Measurements from ENCODE around the gene SH3GLB1. TPM values are rescaled to one million over a fixed set of nuclear protein-coding genes. Genes with fewer than 3 reads are reported as not detected.

Gene SH3GLB1
- total RNA-seq, 2 experiments from 2014 or later: 17.7 to 37.5 TPM

- intact Hi-C loops (cut with micrococcal nuclease; ENCODE audit: unreplicated experiment): loop anchor here (2.0 to 10.0 kb wide), 2 partner anchors 139 to 279 kb away; partner anchors contain the start of genes HS2ST1 and SELENOF
- H3K27ac ChIP-seq (ENCODE audit: low read depth, low read length, poor library complexity, severe bottlenecking): peak overlapping the region; percentile 89
- TF ChIP-seq EZH2phosphoT487 (IDR thresholded peaks at IDR 0.05; ENCODE audit: borderline replicate concordance, low read depth, low read length): no peak
- no peak for TF ChIP-seq CTCF (conservative IDR thresholded peaks at IDR 0.05; ENCODE audit: low read length)
Measured at GRCh38 chr1:86775395-86775794, 71.0 kb downstream of the SH3GLB1 start.

GRCh38 chr1:86776108-86776507 is 71.7 kb downstream of the SH3GLB1 start:
- intact Hi-C loops (cut with micrococcal nuclease; ENCODE audit: unreplicated experiment): loop anchor here (10.0 kb wide), 1 partner anchor 279 kb away; no protein-coding TSS in a partner anchor
- Histone ChIP-seq H3K9me3 (ENCODE audit: low read length) (no peaks in the 10 kb centered on the region), H3K9me2 (ENCODE audit: insufficient read depth, low read length) (no peaks in the 10 kb centered on the region), H3K4me2 (ENCODE audit: low read length) (no peak overlapping the region), H4K20me1 (ENCODE audit: insufficient read depth, low read length) (no peaks in the 10 kb centered on the region), H3K4me1 (ENCODE audit: insufficient read depth, low read length, poor library complexity, severe bottlenecking) (peaks cover 47% of the 10 kb centered on the region), H2AFZ (ENCODE audit: low read length) (no peak overlapping the region), H3K4me3 (ENCODE audit: low read depth, low read length, poor library complexity, severe bottlenecking) (no peak overlapping the region), H3K36me3 (ENCODE audit: insufficient read depth, low read length) (no peaks in the 10 kb centered on the region), H3K79me2 (ENCODE audit: insufficient read depth, low read depth, low read length) (0 out of 2 replicates have a peak, but pooled peaks cover 4% of the 10 kb centered on the region), H3K27ac (ENCODE audit: low read depth, low read length, poor library complexity, severe bottlenecking) (no peak overlapping the region)
- ChIA-PET CTCF (ENCODE audit: unreplicated experiment) (no interaction called here), POLR2A (interaction anchor here (0.5 to 2.2 kb wide), 6 partner anchors 12 to 246 kb away, joined by 3 to 6 read pairs (median 3); no protein-coding TSS in a partner anchor)
- no peak for TF ChIP-seq CTCF (conservative IDR thresholded peaks at IDR 0.05; ENCODE audit: low read length)
- TF ChIP-seq EZH2phosphoT487 (IDR thresholded peaks at IDR 0.05; ENCODE audit: borderline replicate concordance, low read depth, low read length): no peak
- BruUV-seq (replicated peaks): no TSS peak
- no peak for DNase-seq (ENCODE audit: low spot score)

More at GRCh38 chr1:86775395-86775794, 71.0 kb downstream of the SH3GLB1 start:
- no peaks in the 10 kb centered on the region for H3K36me3 ChIP-seq (ENCODE audit: insufficient read depth, low read length)
- peaks cover 47% of the 10 kb centered on the region for H3K4me1 ChIP-seq (ENCODE audit: insufficient read depth, low read length, poor library complexity, severe bottlenecking)
- peak overlapping the region; percentile 84 for H3K4me2 ChIP-seq (ENCODE audit: low read length)
- BruUV-seq (replicated peaks): no TSS peak
- ChIA-PET POLR2A (interaction anchor here (0.9 kb wide), 1 partner anchor 15 kb away, joined by 3 read pairs; no protein-coding TSS in a partner anchor), CTCF (ENCODE audit: unreplicated experiment) (no interaction called here)
- H3K9me3 ChIP-seq (ENCODE audit: low read length): no peaks in the 10 kb centered on the region
- no peak overlapping the region for H3K4me3 ChIP-seq (ENCODE audit: low read depth, low read length, poor library complexity, severe bottlenecking)
- 0 out of 2 replicates have a peak, but pooled peaks cover 4% of the 10 kb centered on the region for H3K79me2 ChIP-seq (ENCODE audit: insufficient read depth, low read depth, low read length)
- H4K20me1 ChIP-seq (ENCODE audit: insufficient read depth, low read length): no peaks in the 10 kb centered on the region
- peak overlapping the region; percentile 83; the same call in 1 of the 2 replicates for H2AFZ ChIP-seq (ENCODE audit: low read length)
- no peak for DNase-seq (ENCODE audit: low spot score)
- no peaks in the 10 kb centered on the region for H3K9me2 ChIP-seq (ENCODE audit: insufficient read depth, low read length)

- no TSS peak for BruUV-seq (replicated peaks)
- Histone ChIP-seq H3K4me1 (ENCODE audit: insufficient read depth, low read length, poor library complexity, severe bottlenecking) (peaks cover 31% of the 10 kb centered on the region), H3K4me3 (ENCODE audit: low read depth, low read length, poor library complexity, severe bottlenecking) (no peak overlapping the region), H3K36me3 (ENCODE audit: insufficient read depth, low read length) (no peaks in the 10 kb centered on the region; the same call in 1 of the 2 replicates), H4K20me1 (ENCODE audit: insufficient read depth, low read length) (no peaks in the 10 kb centered on the region), H3K27ac (ENCODE audit: low read depth, low read length, poor library complexity, severe bottlenecking) (no peak overlapping the region), H3K4me2 (ENCODE audit: low read length) (no peak overlapping the region), H2AFZ (ENCODE audit: low read length) (peak overlapping the region; percentile 11; the same call in 1 of the 2 replicates), H3K9me3 (ENCODE audit: low read length) (peaks cover 7% of the 10 kb centered on the region; the same call in 1 of the 2 replicates), H3K9me2 (ENCODE audit: insufficient read depth, low read length) (no peaks in the 10 kb centered on the region), H3K79me2 (ENCODE audit: insufficient read depth, low read depth, low read length) (0 out of 2 replicates have a peak, but pooled peaks cover 4% of the 10 kb centered on the region)
- CTCF ChIA-PET (ENCODE audit: unreplicated experiment): no interaction called here
- TF ChIP-seq CTCF (conservative IDR thresholded peaks at IDR 0.05; ENCODE audit: low read length) (no peak), EZH2phosphoT487 (IDR thresholded peaks at IDR 0.05; ENCODE audit: borderline replicate concordance, low read depth, low read length) (no peak)
- POLR2A ChIA-PET: no interaction called here
- DNase-seq (ENCODE audit: low spot score): no peak
- intact Hi-C loops (cut with micrococcal nuclease; ENCODE audit: unreplicated experiment): loop anchor here (10.0 kb wide), 1 partner anchor 276 kb away; no protein-coding TSS in a partner anchor
Measured at GRCh38 chr1:86778569-86779239, 74.3 kb downstream of the SH3GLB1 start.
